Neural progenitor cell (in vitro differentiated cells): ENCODE data around the gene MUC6.

Source experiments
- CTCF ChIP-seq: fragments of 200-600 bp; sonication (generic); IDR thresholded peaks from 2 replicates; pipeline ENCODE4 v1.5.1; 2017; ENCODE audit warnings: antibody characterized with exemption, mild to moderate bottlenecking
- EZH2 ChIP-seq: fragments of 200-600 bp; sonication (generic); IDR thresholded peaks from 2 replicates; pipeline ENCODE4 v1.6.1; 2017; ENCODE audit warnings: antibody characterized with exemption, mild to moderate bottlenecking, moderate library complexity

GRCh38 chr11:1064167-1064566 is 27.6 kb upstream of the MUC6 start:
- no peak for TF ChIP-seq EZH2
- no peak for TF ChIP-seq CTCF
